ENCODE measurements around the gene ARHGAP25.

Gene ARHGAP25

GRCh38 chr2:68768461-68768860 lies 33.9 kb downstream of the ARHGAP25 start:
- DNase-seq, result no peak

DNA sequence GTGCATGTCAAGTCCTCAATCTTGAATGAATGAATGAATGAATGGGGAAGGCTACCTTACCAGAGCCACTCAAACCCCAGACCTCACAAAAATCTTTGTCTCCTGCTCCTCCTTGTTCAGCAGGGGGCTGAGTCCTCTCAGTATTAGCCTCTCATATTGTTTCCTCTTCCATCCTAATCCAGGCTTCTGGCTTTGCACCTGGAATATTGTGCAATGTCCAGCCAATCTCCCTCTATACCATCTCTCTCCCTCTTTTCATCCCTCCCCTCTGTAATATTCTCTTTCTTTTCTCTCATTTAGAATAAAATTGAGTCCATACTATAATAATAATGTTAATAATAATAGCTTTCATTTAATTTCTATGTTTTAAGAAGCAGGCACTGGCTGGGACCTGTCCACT lies 34.3 kb downstream of the ARHGAP25 start:
- DNase-seq, result no peak

GRCh38 chr2:68769586-68770270 lies 35.1 kb downstream of the ARHGAP25 start:
- no peak for DNase-seq

- peak; percentile 45 to 78 for DNase-seq
These were observed 35.9 kb downstream of the ARHGAP25 start for GRCh38 chr2:68770271-68771111.

GRCh38 chr2:68771211-68771751 lies 36.7 kb downstream of the ARHGAP25 start:
- DNase-seq, result no peak

GRCh38 chr2:68772109-68772508 lies 37.5 kb downstream of the ARHGAP25 start:
- DNase-seq, result no peak

GRCh38 chr2:68774569-68775271 lies 40.1 kb downstream of the ARHGAP25 start:
- peak; percentile 71 to 89 for DNase-seq

DNA sequence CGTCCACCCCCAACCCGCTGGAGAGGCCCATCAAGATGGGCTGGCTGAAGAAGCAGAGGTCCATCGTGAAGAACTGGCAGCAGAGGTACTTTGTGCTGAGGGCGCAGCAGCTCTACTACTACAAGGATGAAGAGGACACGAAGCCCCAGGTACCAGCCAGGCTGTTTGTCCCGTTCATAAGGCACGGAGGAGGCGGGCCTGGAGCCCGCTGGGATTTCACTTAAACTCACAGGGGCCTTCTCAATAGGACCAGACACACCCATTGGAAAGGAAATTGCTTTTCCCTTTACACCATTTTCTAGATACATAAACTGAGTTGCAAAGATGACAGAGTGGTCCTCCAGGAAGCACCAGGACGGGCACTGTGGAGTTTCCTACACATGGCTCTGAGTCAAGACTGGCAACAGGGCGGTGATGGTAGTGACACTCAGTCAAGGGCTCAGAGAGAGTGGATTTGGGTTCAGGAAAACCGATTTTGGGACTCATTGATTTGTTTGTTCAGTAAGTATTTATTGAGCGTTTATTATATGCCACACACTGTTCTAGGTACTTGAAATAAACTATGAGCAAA lies 40.7 kb downstream of the ARHGAP25 start:
- no peak for DNase-seq

DNA sequence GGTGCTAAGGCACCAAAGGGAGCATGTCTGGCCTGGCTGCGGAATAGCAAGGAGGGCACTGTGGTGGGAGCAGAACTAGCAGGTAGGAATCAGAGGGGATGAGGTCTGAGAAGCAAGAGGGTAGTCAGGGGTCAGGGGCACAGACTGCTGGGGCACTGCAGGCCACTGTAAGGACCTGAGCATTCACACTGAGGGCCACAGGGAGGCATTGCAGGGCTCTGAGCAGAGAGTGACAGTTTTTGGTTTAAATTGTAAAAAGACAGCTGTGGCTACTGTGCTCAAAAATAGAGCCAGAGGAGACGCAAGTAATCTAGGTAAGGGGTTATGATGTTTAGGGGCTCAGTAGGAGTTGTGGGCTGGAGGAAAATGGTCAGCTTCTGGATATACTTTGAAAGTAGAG lies 41.5 kb downstream of the ARHGAP25 start:
- DNase-seq, result no peak

DNA sequence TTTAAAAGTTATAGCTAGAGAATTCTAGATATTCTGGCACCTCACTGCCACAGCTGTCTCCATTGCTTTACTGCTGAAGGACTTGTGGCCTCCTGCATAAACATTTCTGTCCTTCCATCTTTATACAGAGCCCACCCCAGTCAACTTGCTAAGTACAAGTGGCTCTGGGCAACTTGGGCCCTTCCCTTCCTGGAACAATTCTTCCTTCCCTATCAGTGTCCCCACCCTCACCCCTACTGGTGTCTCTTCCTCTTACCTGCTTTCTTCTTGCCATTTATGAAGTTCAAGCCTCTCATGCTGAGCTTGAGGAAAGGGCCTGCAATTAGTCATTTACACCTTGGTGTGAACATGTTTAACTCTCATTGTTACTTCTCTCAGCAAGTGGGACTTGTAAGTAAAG lies 45.0 kb downstream of the ARHGAP25 start:
- no peak for DNase-seq

- DNase-seq, result peak; percentile 73 to 76
These were observed 49.6 kb downstream of the ARHGAP25 start for GRCh38 chr2:68784188-68784587.

- DNase-seq, result peak; percentile 49 to 73
These were observed 50.3 kb downstream of the ARHGAP25 start for GRCh38 chr2:68784915-68785314.

DNA sequence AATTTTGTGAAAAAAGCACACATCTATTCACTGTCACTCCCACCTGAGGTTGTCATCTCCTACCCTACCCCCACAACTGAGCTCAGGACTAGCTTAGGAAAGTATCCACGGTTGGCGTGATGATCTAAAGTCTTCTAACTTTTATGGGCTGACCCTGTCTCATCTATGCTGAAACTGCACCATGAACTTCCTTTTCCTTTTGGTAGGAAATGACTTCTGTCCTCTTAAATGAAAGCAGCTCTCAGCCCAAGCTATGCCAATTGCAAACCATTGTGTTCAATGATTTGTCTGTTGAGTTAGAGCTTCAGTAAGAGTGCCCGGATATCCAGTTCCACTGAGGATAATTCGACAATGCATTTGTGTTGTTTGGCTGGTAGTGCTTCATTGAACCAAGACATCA lies 52.7 kb downstream of the ARHGAP25 start:
- DNase-seq, result no peak

GRCh38 chr2:68789603-68790002 lies 55.0 kb downstream of the ARHGAP25 start:
- DNase-seq, result no peak

- DNase-seq, result no peak
These were observed 56.0 kb downstream of the ARHGAP25 start for GRCh38 chr2:68790600-68790999.

- no peak for DNase-seq
These were observed 57.3 kb downstream of the ARHGAP25 start for GRCh38 chr2:68791914-68792313.

GRCh38 chr2:68792751-68793150 lies 58.1 kb downstream of the ARHGAP25 start:
- DNase-seq, result no peak

GRCh38 chr2:68796295-68796905 lies 61.8 kb downstream of the ARHGAP25 start:
- DNase-seq, result peak; percentile 88 to 92

- peak; percentile 64 to 85 for DNase-seq
These were observed 64.0 kb downstream of the ARHGAP25 start for GRCh38 chr2:68798569-68798968.

DNA sequence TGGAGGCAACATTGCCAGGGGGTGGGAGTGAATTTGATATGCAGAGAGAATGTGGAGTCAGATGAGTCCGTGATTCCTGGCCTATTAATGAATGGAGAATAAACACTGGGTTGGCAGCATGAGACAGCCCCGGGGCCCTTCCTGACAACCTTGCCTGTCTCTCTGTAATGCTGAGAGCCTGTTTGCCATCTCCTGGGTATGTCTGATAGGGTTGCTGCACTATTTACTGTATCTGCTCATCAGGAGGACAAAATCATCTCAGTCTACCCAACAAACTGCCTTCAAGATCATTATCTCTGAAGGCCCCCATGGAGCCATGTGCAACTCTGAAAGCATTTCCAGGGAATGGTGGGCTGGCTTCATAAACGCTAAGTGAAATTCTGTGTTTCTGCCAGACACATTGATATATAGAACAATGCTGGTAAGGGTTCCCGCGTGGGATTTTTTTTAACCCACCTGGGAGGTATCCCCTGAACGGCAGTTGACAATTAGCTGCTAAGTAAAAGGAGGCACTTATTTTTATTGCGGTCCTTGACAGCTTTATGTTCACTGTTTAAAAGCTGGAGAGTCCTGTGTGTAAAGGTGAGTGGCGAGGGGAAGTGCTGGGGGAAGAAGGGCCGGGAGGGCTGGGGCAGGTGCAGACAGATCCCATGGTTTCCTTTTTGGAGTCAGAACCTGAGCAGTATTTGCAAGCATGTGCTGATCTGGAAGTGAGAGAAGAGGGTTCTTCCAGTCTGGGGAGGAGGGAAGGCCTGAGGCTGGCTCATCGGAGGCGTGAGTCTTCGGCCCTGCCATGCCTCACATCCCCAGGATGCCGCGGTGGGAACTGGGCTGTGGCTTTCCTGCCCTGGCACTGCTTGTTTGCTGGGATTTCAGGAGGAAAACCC lies 64.8 kb downstream of the ARHGAP25 start:
- no peak for DNase-seq

- DNase-seq, result no peak
These were observed 65.4 kb downstream of the ARHGAP25 start for GRCh38 chr2:68800027-68800401.

DNA sequence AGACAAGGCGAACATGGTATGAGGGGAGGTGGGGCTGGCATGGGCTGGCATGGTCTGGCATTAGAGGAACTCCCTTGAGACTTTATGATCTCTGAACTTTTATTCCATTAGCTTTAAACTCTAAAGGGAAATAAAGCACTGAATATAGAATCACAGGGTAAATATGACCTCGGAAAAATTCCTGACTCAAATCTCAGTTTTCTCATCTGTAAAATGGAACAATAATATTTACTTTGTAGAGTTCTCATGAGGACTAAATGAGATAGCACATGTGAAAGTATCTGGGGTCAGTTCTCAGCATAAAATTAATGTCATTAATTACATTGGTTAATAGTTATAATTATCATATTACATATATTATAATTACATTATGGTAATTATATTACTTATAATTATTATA lies 65.9 kb downstream of the ARHGAP25 start:
- no peak for DNase-seq
